Measurements from ENCODE around the gene RIC8A. TPM values are rescaled to one million over a fixed set of nuclear protein-coding genes. Genes with fewer than 3 reads are reported as not detected.
A peak's percentile ranks its signal among the peaks of the same experiment; 100 is the strongest.

RIC8A gene
- total RNA-seq, 1 experiment from 2014 or later, result 152 TPM

DNA sequence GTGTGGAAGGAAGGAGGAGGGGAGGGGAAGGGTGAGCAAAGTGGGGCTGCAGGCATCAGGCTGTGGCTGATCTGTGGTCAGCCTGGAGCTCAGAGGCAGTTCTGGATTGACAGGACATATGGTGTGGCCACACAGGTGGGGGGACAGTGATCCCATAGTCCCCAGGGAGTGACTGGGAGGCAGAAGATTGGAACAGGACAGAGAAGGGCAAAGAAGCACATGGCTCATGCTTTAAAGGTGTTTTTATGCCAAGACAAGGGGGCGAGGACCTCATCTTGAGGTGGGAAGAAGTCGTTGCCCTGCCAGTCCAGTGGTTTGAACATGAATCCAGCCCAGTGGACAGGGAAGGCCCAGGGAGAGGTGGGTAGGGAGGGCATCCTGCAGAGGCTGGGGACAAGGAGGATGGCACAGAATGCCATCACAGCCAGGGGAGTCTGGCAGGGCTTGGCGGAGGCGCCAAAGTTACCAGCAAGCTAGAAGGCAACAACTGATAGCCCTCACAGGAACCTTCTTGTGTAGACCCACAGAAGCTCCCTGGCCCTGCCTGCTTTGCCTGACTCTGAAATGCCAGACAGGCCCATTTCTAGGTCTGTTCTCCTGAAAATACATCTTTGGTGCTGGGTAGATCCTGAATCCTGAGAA is 3.4 kb upstream of the RIC8A start:
- DNase-seq (ENCODE audit: low read depth), result peak; percentile 16

- no peak for DNase-seq (ENCODE audit: low read depth)
Observed at GRCh38 chr11:204587-205109, 2.9 kb upstream of the RIC8A start.

DNA sequence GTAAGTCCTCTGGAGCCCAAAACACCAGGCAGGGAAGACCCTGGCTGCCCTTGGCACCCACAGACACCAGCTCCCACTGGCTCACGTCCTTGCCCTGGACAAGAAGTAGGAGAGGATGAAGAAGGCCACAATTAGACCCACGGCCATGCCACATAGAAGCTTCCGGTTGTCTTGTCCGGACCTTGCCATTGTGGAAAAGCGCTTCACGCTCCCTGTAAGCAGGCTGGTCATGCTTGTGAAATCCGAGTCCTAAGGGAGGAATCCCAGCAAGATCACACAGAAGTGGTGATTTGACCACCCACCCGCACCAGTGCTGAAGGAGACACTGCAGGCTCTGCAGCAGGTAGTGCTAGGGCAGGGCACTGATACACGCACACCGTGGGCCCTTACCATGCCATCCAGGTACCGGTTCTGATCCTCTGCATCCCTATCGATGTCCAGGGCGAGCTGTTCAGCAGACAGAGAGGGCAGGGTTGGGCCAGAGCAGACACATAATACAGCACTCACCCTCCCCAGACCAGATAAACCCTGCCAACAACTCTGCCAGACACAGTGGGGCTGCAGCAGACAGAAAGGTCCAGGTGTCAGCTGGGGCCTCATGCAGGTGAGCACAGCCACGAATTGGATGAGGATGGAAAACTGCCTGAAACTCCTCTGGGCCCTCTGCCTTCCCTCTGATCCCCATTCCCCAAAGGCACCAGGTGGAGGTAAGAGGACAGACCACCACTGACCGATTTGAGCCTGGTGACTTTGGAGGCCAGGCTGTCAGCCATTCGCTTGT is 2.1 kb upstream of the RIC8A start:
- DNase-seq (ENCODE audit: low read depth), result no peak

GRCh38 chr11:206002-206384 is 1.5 kb upstream of the RIC8A start:
- DNase-seq (ENCODE audit: low read depth), result no peak

DNA sequence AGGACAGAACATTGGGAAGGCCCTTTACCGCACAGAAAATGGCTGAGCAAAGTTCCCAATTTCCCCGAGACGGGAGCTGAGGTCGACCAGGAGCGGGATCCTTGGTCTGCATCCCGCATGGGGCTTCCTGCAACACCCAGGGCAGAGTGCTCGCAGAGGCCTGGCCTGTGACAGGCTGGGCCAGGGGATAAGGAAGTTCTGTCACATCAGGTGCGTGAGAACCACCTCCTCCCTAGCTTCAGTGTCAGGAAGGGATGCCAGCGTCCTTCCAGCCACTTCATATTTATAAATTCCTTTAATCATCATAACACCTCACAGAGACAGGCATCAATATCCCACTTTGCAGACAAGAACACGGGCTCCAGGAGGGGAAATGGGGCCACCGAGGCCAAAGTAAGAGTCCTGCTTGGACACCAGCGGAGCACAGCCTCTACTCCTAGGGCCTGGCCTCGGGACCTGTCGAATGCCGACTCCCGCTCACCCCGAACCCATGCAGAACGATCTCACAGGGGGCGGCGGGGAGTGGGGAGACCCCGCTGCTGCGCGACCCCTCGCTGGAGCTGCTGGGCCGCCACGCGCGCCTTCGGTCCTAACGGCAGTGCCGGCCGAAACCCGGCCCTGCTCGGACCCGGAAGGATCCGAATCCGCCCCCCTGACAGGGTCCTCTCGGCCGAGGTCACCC is 841 bp upstream of the RIC8A start:
- DNase-seq (ENCODE audit: low read depth), result no peak

DNA sequence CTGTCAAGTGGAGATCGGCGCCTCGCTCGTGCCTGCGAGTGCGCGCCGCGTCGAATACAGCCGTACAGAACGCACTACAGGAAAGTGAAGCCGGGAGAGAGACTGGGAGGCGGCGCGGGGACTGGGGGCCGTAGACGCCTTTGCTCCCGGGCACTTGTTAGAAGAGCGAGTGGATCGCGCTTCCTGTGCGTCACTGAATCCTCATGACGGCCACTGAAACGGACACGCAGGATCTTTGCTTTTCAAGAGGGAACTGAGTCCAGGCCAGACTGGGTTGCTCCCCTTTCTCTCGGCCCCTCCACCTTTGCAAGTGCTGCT is 314 bp downstream of the RIC8A start:
- peak; percentile 29 for DNase-seq (ENCODE audit: low read depth)

DNA sequence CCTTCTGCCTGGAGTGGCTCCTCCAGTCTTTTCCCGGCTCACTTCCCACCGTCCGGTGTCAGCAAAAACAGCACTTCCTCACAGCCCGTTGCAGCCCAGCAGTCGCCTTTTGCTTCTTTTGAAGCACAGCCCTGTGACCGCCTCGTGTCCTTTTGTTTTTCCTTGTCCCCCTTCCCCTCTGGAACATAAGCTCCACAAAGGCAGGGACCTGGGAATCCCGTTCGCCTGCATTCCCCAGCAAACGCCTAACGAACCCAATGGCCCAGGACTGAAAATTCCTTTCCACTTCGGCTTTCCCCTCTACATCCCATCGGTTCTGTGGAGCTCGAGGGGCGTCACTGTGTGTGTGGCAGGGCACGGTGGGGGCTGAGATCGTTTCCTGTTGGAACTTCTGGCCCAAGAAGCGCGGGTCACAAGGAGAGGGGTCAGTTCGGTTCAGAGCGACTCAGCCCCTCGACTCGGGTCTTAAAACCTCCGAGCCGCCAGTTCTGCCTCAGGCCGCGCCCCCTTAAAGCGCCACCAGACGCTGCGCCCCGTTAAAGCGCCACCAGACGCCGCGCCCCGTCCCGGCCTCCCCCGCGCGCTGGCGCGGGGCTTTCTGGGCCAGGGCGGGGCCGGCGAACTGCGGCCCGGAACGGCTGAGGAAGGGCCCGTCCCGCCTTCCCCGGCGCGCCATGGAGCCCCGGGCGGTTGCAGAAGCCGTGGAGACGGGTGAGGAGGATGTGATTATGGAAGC is 841 bp downstream of the RIC8A start:
- peak; percentile 68 for DNase-seq (ENCODE audit: low read depth)

GRCh38 chr11:208917-209260 is 1.4 kb downstream of the RIC8A start:
- no peak for DNase-seq (ENCODE audit: low read depth)

- DNase-seq (ENCODE audit: low read depth), result peak; percentile 26
Observed at GRCh38 chr11:209275-210121, 2.0 kb downstream of the RIC8A start.

GRCh38 chr11:210122-210802 is 2.8 kb downstream of the RIC8A start:
- DNase-seq (ENCODE audit: low read depth), result peak; percentile 72

GRCh38 chr11:210803-211180 is 3.3 kb downstream of the RIC8A start:
- DNase-seq (ENCODE audit: low read depth), result no peak

GRCh38 chr11:211295-211694 is 3.8 kb downstream of the RIC8A start:
- no peak for DNase-seq (ENCODE audit: low read depth)

- no peak for DNase-seq (ENCODE audit: low read depth)
Observed at GRCh38 chr11:211741-212140, 4.2 kb downstream of the RIC8A start.

- DNase-seq (ENCODE audit: low read depth), result no peak
Observed at GRCh38 chr11:212150-213100, 4.9 kb downstream of the RIC8A start.

DNA sequence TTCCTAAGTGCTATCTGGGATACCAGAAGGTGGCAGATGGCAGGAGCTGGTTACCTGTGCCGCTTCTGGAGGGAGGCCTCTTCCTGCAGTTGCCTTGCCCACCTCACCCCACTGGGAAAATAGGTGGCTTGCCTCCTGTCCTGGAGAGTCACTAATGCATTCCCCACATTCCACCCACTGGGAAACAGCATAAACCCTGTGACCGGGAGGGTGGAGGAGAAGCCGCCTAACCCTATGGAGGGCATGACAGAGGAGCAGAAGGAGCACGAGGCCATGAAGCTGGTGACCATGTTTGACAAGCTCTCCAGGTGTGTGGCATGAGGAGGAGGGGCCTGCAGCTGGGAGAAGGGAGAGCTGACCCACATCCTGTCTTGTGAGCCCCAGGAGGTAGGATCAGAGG is 5.6 kb downstream of the RIC8A start:
- no peak for DNase-seq (ENCODE audit: low read depth)

GRCh38 chr11:214083-214482 is 6.6 kb downstream of the RIC8A start:
- DNase-seq (ENCODE audit: low read depth), result no peak

DNA sequence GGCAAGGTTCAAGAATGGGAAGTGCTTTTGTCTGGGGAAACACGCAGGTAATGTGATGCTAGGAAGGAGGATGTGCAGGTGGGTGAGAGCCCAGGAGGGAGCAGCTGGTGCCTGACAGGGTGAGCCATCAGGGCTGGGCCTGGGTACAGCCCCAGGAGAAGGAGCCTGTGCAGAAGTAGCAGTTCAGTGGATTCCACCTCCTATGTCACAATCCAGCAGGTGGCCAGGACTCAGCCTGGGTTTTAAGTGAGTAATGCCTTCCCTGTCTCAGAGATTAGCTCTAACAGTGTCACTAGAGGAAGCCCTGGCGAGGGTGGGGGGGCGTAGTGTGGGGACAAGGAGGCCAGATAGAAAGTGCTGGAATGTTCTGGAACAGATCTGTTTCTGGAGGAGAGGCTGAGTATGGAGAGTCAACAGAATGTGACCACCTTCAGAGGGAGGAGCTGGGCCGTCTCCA is 8.1 kb downstream of the RIC8A start:
- DNase-seq (ENCODE audit: low read depth), result no peak

GRCh38 chr11:216081-216974 is 8.8 kb downstream of the RIC8A start:
- no peak for DNase-seq (ENCODE audit: low read depth)

Data from LHCN-M2 (cell line).